SU-DHL-6 (cell line): ENCODE data around the gene SMURF1.

ENCODE experiments used
- EZH2phosphoT487 ChIP-seq: fragments of 200-600 bp; sonication (generic), shearing (Covaris generic); conservative IDR thresholded peaks from 2 replicates; pipeline ENCODE4 v1.6.1; 2018; ENCODE audit warnings: mild to moderate bottlenecking, antibody characterized with exemption, low read length, moderate library complexity, mixed read lengths
- TF ChIP-seq, protein P1 (sequence below): fragments of 200-600 bp; sonication (generic); IDR thresholded peaks from one replicate; pipeline ENCODE4 v1.5.1; 2017; ENCODE audit warnings: antibody characterized with exemption, mild to moderate bottlenecking, low read length, moderate library complexity; ENCODE audit not compliant: insufficient read depth, poor library complexity, severe bottlenecking

GRCh38 chr7:98984126-98984525, 159.8 kb downstream of the SMURF1 start:
- TF ChIP-seq, protein P1, sequence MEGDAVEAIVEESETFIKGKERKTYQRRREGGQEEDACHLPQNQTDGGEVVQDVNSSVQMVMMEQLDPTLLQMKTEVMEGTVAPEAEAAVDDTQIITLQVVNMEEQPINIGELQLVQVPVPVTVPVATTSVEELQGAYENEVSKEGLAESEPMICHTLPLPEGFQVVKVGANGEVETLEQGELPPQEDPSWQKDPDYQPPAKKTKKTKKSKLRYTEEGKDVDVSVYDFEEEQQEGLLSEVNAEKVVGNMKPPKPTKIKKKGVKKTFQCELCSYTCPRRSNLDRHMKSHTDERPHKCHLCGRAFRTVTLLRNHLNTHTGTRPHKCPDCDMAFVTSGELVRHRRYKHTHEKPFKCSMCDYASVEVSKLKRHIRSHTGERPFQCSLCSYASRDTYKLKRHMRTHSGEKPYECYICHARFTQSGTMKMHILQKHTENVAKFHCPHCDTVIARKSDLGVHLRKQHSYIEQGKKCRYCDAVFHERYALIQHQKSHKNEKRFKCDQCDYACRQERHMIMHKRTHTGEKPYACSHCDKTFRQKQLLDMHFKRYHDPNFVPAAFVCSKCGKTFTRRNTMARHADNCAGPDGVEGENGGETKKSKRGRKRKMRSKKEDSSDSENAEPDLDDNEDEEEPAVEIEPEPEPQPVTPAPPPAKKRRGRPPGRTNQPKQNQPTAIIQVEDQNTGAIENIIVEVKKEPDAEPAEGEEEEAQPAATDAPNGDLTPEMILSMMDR: no peak
- no peak for TF ChIP-seq EZH2phosphoT487
